Measurements from ENCODE around the gene FAM171A1.
"Not testable (repeated sequence)": the region's sequence is repeated elsewhere in the genome, so short reads cannot be mapped to it uniquely, and the experiment has no call there.

The FAM171A1 gene

DNA sequence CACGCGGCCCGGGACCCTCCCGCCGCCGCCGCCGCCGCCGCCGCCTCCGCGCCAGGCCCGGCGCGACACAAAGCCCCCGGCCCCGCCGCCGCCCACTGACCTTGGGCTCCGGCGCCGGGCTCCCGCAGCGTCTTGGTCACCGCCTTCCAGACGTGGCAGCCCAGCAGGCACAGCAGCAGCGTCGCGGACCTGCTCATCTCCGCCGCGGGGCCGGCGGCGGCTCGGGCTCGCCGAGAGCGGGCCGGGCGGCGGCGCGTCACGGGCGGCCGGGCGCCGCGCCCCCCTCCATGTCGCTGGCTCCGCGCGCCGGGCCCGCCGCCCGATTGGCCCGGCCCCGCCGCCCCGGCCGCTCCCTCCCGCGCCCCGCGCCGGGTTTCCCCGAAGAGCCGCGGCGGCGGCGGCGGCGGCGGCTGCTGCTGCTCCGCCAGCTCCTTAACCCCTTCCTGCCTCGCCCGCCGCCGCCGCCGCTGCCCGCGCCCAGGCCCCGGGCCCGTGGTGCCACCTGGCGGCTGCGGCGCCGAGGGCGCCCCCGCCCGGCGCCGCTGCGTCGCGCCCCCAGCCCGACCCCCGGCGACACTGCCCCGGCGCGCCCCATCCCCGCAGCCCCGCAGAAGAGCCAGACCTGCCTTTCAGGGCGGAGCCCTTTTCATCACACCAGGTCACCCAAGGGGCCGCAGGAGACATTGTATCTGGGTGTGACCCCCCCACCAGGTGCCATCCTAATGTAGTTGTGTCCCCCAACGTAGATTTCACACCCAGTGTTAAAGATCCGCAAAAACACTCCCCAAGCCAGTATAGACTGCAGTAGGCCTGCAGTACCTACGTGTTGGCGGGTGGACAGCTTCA is at the start of gene FAM171A1:
Gene FAM171A1 (minus strand): TSS at position 434 of the 846 bp plus-strand sequence. CDS start 237 bp downstream, at position 197.
- no peak for DNase-seq

DNA sequence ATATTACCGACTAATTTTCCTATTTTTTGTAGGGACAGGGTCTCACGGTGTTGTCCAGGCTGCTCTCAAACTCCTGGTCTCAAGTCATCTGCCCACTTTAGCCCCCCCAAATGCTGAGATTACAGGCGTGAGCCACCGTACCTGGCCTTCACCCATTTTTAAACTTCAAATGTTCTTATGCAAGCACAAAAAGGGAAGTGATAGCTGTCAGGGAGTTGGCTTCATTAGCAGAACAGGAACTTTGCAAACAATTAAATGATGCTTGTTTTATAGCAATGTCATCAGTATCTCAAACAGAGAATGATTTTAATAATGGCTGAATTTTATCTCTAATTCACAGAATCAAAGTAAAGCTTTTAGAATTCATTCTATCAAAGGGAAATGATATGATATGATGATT is 49.8 kb upstream of the FAM171A1 start:
- no peak for DNase-seq

DNA sequence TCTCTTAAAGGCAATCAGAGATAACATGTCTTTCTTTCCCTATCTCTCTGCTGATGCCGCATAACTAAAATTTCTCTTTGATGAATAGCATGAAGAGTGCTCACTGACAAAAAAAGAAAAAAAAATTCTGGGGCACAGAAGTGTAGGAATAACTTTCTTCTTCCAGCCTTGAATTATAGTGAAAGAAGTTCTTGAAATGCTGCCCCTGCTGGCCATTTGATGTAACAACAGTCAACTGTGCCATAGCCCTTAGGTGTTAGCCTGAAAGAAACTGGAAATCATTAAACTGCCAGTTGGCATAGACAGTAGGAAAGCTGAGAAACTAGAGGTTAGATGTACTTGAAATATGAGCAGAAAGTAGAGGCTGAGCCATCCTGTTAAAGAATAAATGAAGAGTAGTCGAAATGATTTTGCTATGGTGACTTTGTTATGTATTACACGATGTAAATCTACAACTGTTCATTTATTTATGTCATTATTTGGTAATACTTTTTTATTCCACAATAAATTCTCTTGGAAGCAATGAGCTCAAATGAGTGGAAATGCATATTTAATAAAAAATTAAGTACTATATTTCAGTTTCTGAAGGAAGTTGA is 48.3 kb upstream of the FAM171A1 start:
- no peak for DNase-seq

DNA sequence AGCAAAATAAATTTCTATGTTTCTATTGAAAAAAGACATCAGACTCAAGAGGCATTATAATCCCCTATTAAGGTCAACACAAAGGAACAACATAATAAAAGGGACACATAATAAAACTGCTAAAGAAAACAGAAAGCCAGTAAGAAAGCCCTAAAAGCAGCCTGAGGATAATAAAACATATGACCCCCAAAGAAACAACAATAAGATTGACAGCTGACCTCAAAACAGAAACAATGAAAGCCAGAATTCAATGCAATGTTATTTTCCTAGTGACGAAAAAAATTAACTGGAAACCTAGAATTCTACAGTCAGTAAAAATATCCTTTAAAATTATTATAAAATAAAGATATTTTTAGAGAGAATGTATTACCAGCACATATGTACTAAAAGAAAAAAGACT is 44.9 kb upstream of the FAM171A1 start:
- DNase-seq, result no peak

DNA sequence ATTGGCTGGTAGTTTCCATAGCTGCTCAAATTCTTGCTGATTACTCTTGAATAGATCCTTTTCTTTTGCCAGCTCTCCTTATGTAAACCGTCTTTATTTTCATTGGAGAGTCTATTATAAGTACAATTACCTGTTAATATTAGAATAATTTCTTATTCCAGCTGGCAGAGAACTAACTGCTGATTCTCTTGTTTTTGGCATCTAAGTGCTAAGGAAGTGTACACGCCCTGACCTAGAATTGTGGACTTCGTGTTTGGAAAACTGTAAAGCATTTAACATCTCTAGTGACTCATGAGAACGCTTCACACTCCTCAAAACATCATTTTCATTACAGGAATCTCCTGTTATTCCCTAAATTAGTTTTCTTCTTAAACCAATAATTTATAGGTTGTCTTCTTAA is 39.9 kb upstream of the FAM171A1 start:
- no peak for DNase-seq

DNA sequence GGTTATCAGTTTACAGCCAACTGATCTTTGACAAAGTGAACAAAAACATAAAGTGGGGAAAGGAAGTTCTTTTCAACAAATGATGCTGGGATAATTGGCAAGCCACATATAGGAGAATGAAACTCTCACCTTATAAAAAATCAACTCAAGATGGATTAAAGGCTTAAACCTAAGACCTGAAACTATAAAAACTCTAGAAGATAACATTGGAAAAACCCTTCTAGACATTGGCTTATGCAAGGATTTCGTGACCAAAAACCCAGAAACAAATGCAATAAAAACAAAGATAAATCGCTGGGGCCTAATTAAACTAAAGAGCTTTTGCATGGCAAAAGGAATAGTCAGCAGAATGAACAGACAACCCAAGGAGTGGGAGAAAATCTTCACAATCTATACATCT is 38.3 kb upstream of the FAM171A1 start:
- DNase-seq, result not testable (repeated sequence)

DNA sequence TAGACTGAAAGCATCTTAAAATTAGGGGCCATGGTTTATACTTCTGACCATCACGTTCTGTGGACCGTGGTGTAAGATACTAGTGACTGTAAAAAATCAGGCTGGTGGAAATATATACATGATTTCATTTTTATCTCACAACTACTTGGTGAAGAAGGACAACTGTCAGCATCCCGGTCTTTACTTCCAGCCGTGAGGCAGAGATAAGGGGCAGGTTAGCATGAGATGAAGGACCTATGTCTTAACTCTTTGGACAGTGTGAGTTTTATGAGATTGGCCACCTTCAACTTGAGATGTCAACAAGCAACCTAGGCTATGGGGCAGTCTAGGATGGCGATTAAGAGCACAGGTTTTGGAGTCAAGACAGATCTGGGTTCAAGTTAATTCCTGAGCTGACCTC is 37.5 kb upstream of the FAM171A1 start:
- DNase-seq, result no peak

DNA sequence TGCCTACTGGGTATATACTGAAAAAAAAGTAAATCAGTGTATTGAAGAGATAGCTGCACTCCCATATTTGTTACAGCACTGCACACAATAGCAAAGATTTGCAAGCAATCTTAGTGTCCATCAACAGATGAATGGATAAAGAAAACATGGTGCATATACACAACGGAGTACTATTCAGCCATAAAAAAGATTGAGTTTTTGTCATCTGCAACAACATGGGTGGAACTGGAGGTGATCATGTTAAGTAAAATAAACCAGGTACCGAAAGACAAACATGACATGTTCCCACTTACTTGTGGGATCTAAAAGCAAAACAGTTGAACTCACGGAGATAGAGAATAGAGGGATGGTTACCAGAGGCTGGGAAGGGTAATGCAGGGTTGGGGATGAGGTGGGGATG is 34.2 kb upstream of the FAM171A1 start:
- DNase-seq, result no peak

DNA sequence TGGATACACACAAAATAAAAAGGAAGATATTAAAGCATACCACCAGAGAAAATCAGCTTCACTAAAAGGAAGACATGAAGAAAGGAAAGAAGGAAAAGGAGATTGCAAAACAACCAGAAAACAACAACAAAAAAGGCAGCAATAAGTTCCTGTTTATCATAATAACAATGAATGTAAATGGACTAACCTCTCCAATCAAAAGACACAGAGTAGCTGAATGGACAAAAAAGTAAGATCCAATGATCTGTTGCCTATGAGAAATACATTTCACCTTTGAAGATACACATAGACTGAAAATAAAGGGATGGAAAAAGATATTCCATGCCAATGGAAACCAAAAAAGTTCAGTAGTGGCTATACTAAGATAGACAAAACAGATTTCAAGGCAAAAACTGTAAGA is 30.3 kb upstream of the FAM171A1 start:
- DNase-seq, result no peak

DNA sequence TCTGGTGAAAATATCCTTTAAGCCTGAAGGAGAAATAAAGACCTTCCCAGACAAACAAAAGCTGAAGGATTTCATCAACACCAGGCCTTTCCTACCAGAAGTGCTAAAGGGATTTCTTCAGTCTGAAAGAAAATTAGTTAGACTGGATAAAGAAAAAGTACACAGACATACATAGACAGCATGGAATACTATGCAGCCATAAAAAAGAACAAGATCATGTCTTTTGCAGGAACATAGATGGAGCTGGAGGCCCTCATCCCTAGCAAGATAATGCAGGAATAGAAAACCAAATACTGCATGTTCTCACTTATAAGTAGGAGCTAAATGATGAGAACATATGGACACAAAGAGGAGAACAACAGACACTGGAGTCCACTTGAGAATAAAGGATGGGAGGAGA is 29.4 kb upstream of the FAM171A1 start:
- DNase-seq, result not testable (repeated sequence)

DNA sequence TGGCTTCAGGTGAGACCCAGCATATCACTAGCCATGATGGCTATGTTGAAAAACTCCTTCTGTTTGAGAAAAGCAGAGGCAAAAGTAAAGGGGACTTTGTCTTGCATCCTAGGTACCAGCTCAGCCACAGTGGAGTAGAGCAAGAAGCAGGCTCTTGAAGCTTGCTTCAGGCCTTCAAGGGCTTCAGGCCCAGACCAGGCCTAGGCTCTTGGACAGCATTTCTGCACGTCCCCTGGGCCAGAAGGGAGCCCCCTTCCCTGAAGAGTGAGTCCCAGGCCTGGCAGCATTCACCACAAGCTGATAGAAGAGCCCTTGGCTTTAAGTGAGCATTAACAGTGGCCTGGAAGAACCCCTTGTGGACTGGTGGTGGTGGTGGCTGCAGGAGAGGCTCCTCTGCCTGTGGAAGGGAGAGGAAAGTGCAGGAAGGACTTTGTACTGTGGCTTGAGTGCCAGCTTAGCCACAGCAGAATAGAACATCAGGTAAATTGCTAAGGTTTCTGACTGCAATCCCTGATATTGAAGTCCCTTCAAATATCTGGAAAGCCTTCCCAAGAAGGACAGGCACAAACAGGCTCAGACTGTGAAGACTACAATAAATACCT is 28.1 kb upstream of the FAM171A1 start:
- DNase-seq, result no peak

DNA sequence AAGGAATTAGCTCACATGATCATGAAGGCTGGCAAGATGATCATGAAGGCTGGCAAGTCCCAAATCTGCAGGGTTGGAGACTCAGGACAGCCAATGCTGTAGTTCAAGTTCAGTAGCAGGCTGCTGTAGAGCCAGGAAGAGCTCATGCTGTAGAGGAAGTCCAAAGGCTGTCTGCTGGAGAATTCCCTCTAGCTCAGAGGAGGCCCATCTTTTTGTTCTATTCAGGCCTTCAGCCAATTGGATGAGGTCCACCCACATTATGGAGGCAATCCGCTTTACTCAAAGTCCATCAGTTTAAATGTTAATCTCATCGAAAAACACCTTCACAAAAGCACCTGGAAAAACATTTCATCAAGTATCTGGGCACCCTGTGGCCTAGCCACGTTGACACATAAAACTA is 24.8 kb upstream of the FAM171A1 start:
- no peak for DNase-seq

DNA sequence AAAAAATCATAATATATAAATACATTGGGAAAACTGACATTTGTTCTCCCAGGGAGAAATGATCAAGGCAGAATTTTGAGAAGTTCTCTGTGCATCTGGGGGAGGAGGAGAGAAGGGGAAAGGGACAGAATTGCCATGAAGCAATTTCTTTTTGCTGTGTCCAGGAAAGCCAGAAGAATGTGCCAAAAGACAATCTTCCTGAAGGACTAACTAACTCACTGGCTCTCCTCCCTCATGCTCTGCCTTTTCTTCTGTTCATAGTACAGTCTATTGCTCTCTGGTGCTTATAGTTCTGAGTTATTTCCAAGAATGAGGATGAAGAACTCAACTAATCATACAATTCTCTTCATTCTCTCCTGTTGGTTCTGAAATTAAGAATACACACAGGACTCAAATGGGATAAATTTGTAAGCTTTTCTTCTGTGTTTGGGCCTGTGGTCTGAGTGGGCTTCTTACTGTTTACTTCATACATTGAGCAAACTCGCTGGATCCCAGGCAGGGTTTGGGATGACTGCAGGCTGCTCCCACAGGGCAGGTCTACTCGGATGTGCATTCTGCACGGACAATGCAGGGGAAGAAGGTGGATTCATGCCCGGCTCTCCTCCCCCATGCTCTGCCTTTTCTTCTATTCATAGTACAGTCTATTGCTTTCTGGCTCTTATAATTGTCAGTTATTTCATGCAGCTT is 22.2 kb upstream of the FAM171A1 start:
- DNase-seq, result no peak

DNA sequence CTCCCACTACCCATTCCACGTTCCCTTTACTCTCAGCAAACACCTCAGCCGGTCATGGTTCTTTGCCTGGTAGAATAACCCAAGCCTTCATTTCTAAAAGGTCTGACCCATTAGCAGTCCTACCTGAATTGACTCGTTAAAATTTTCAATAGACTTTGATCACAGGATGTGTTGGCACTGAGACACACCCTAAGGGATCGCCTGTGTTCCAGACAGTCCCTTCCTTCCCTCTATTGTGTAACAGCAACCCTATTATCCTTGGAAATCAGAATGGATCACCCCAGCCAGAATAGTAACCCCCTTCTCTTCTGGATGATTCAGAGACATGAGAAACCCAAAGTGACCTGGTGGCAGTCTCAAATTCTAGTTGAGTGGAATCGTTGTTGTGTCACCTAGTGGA is 20.4 kb upstream of the FAM171A1 start:
- DNase-seq, result no peak

DNA sequence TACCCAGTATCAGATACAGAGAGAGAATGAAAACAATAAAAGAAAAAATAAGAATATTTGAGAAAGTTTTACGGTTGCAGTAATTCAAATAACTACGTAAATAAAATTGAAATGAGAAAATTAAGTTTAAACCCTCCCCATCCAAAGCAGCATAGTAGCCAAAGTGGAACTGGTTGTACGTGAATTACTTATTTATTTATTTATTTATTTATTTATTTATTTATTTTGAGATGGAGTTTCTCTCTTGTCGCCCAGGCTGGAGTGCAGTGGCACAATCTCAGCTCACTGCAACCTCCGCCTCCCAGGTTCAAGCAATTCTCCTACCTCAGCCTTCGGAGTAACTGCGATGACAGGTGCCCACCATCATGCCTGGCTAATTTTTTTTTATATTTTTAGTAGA is 17.1 kb upstream of the FAM171A1 start:
- not testable (repeated sequence) for DNase-seq

DNA sequence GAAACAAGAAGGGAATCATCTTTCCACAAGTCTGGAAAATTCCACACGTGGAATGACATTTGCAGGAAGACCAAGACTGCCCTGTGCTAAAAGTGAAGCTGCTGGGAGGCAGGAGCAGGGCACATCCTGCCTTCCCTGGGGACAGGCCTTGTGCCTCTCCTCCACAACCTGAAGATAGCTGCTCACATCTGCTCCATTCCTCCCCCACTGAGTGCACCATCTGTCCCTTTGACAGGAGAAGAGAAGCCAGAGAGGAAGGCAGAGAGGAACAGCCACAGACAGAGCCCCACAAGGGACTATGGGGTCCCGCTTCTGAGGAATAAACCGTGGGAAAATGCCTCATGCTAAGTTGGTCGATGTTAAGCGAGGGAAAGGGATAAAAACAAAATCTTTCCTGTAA is 15.9 kb upstream of the FAM171A1 start:
- DNase-seq, result no peak

DNA sequence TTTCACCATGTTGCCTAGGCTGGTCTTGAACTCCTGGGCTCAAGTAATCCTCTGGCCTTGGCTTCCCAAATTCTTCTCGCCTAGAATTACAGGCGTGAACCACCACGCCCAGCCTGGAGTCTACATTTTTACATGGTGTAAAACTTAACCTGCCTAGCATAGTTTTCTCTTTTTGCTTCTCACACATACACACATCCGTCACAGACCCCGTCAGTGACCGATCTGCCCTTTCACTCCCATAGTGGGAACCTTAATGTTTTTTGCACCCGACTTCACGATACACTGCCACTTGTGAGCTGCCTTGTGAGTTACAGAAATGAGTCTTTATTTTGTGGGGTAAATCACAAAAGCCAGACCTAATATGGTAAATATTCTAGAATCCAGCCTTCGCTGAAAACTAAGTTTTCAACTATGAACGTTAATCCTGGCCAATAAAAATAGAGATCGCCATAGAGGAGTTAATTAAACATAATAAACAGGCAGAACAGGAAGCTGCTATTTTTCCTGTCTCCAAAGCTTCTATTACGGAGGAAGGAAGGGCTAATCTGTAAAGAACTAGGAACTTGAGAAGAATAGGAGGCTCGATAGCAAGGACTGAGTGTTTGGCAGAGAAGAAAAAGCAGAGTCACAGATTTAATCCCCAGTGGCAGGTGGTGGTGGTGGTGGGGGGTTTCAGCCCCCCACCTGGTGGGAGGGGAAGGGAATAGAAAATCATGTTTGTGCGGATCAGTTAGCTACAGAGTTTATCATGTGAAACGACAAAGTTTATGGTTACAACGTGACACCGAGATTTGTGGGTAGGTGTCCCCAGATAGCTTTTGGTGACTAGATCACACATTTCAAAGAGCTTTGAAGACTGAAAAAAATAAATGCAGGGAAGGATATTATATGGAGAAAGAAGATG is 14.7 kb upstream of the FAM171A1 start:
- no peak for DNase-seq

DNA sequence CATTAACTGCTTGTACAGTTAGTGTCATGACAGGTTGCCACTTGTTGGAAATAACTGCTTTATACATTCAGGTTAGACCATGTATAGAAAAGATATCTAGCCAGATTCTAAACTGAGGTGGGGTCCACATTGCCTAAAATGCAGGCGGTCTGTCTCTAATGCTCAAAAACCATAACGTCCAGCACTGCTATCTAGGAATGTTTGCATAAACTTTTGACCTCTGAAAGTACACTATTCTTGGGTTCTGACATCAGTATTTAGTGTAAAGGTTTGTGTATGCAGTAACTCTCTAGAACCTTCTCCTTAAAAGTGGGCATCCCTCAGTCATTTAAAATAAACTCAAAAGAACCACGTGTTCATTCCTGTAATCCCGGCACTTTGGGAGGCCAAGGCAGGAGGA is 10.3 kb upstream of the FAM171A1 start:
- no peak for DNase-seq

DNA sequence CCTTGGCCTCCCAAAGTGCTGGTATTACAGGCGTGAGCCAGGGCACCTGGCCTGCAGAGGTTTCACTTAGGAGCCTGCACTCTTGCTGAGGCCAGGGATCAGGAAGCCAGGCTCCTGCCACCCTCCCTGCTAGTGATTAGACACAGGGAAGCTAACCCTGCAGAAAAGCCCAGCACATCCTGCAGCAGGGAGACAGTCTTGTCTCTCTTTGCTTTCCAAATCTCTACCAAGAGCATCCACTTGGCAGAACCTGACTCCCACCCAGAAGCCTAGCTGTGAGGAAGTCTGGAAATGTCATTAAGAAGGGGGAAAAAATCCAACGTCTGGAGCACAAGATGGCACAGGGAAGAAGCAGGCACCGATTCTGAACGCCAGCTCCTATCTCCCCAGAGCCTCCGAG is 8.0 kb upstream of the FAM171A1 start:
- no peak for DNase-seq

DNA sequence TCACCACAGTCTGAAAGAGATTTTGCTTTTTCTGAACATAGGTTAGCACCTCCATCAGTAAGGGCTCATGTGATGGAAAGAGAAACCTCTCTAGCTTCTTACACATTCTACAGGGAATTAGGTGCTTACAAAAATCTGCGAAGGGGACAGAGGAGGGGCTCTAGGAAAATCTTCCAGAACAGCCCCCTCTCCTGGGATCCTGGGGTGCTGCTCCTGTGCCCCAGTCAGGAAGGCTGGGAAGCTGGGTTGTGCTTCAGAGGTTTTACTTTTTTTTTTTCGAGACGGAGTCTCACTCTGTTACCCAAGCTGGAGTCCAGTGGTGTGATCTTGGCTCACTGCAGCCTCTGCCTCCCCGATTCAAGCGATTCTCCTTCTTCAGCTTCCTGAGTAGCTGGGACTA is 7.5 kb upstream of the FAM171A1 start:
- DNase-seq, result no peak

DNA sequence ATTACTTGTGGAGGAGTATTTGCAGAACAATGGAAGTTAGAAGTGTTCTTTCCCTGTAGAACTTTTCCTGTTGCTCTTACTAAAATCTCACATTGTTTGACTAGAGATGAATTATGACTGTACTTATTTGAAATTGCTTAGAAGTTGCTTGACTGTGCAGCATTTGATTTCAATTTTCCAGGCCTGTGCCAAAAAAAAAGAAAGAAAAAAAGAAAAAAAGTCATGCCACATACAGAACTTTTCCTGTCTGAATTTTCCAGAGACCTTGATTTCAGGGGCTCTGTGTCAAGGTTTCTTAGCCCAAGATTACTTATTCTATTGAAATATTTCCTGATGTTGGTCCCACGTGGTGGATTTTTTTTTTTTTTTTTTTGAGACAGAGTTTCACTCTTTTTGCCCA is 3.5 kb upstream of the FAM171A1 start:
- no peak for DNase-seq

DNA sequence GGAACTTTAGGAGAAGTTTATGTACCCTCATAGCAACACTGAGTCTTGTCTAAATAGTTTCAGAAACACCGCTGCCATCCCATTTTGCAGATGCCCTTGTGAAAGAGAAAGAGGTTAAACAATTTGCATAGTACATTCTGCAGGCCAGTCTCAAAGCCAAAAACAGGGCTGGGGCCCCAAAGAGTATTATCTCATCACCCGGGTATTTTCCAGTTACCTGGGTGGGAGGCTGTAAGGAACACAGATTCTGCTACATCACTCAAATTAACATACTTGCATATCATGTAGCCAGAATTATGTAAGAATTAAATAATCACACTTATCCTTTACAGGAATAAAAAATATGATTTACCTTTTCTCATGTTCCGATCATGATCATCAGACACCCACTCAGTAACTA is 3.1 kb upstream of the FAM171A1 start:
- no peak for DNase-seq

DNA sequence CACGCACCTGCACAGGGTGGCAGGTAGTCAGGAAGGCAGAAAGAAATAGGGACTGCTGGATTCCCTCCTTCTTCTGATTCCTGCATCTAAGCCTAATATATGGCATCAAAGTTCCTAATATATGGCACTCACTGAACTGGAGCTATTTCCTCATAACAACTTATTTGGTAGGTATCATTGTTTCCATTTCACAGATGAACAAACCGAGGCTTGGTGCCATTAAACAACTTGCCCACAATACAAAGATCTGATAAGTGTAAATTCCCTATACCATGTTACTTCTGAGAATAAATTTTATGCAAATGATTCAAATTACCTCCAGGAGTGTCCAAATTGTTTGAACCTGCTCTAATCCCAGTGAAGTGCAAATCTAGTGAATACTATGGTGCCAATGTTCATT is 2.1 kb upstream of the FAM171A1 start:
- DNase-seq, result no peak
